WTC11 (cell line): Measurements from ENCODE around the gene ALDH5A1. TPM values are rescaled to one million over a fixed set of nuclear protein-coding genes. Genes with fewer than 3 reads are reported as not detected.

ENCODE experiments used
- total RNA-seq: library from RNA; stranded (reverse); gene quantifications from 3 replicates; pipeline ENCODE4 v1.2.3, GENCODE V29; 2021

ALDH5A1 gene
- total RNA-seq, 1 experiment from 2014 or later: 5.1 TPM

Other genes starting within 250 kb of the ALDH5A1 start
- 1.4 to 3.2 TPM (median 1.8 TPM) in 3 replicates for gene DCDC2, start 136.9 kb upstream of the ALDH5A1 start, total RNA-seq
- 71.1 to 91.6 TPM (median 73.1 TPM) in 3 replicates for gene MRS2, start 92.0 kb upstream of the ALDH5A1 start, total RNA-seq
- gene GPLD1, start 5.4 kb upstream of the ALDH5A1 start, total RNA-seq: 5.7 to 8.4 TPM (median 6.3 TPM) in 3 replicates
- gene KIAA0319, start 151.2 kb downstream of the ALDH5A1 start, total RNA-seq: 0.41 to 0.81 TPM (median 0.50 TPM) in 3 replicates
- 43.5 to 49.1 TPM (median 45.8 TPM) in 3 replicates for gene TDP2, start 171.9 kb downstream of the ALDH5A1 start, total RNA-seq
- gene ACOT13, start 172.1 kb downstream of the ALDH5A1 start, total RNA-seq: 54.0 to 64.0 TPM (median 62.8 TPM) in 3 replicates
- 74.3 to 86.4 TPM (median 75.9 TPM) in 3 replicates for gene C6orf62, start 224.2 kb downstream of the ALDH5A1 start, total RNA-seq